Measurements from ENCODE around the gene TMEM273. TPM values are rescaled to one million over a fixed set of nuclear protein-coding genes. Genes with fewer than 3 reads are reported as not detected.

The TMEM273 gene
- total RNA-seq, 6 experiments from 2014 or later = 0.86 to 5.3 (median 2.3) TPM

GRCh38 chr10:49174261-49174925 lies 13.8 kb downstream of the TMEM273 start:
- ATAC-seq = no peak
- no peak for DNase-seq
- WGBS (ENCODE audit: insufficient coverage, low coverage, low lambda C conversion rate, missing lambda C conversion rate) = 52% methylated on average over 7 of the region's 15 CpGs

GRCh38 chr10:49173853-49174252 lies 14.3 kb downstream of the TMEM273 start:
- Histone ChIP-seq H3K27me3 (no peaks in the 10 kb centered on the region), H3K36me3 (no peaks in the 10 kb centered on the region), H3K4me3 (no peak overlapping the region), H3K4me1 (peaks cover 0 to 10% (median 0%) of the 10 kb centered on the region in 4 donors), H3K27ac (no peak overlapping the region), H3K9me3 (no peaks in the 10 kb centered on the region)
- no peak for DNase-seq
- TF ChIP-seq CTCF (IDR thresholded peaks at IDR 0.05) = no peak
- ATAC-seq = no peak
- 20% methylated on average over 1 of the region's 4 CpGs for WGBS (ENCODE audit: insufficient coverage, low coverage, low lambda C conversion rate, missing lambda C conversion rate)
- intact Hi-C loops (cut with DNase I) = no loop called here

More at GRCh38 chr10:49174261-49174925, 13.8 kb downstream of the TMEM273 start:
- H3K9me3 ChIP-seq = no peaks in the 10 kb centered on the region
- peaks cover 0 to 10% (median 0%) of the 10 kb centered on the region in 4 donors for H3K4me1 ChIP-seq
- no peaks in the 10 kb centered on the region for H3K36me3 ChIP-seq
- intact Hi-C loops (cut with DNase I) = no loop called here
- no peak overlapping the region for H3K4me3 ChIP-seq
- TF ChIP-seq POLR2A (IDR thresholded peaks at IDR 0.05) (no peak), CTCF (IDR thresholded peaks at IDR 0.05) (no peak)
- no peak overlapping the region for H3K27ac ChIP-seq
- H3K27me3 ChIP-seq = no peaks in the 10 kb centered on the region

- H3K36me3 ChIP-seq = no peaks in the 10 kb centered on the region
- 76% methylated on average over 10 of the region's 11 CpGs for WGBS (ENCODE audit: insufficient coverage, low coverage, low lambda C conversion rate, missing lambda C conversion rate)
- no peak overlapping the region for H3K27ac ChIP-seq
- intact Hi-C loops (cut with DNase I) = no loop called here
- no peaks in the 10 kb centered on the region for H3K27me3 ChIP-seq
- TF ChIP-seq CTCF (IDR thresholded peaks at IDR 0.05) (no peak), POLR2A (IDR thresholded peaks at IDR 0.05) (no peak)
- peaks cover 0 to 10% (median 0%) of the 10 kb centered on the region in 4 donors for H3K4me1 ChIP-seq
- ATAC-seq = no peak
- H3K9me3 ChIP-seq = no peaks in the 10 kb centered on the region
- no peak overlapping the region for H3K4me3 ChIP-seq
- no peak for DNase-seq
Observed at GRCh38 chr10:49173201-49173772, 14.9 kb downstream of the TMEM273 start.

GRCh38 chr10:49172777-49173132 lies 15.4 kb downstream of the TMEM273 start:
- DNase-seq = no peak
- H3K27ac ChIP-seq = no peak overlapping the region
- WGBS (ENCODE audit: insufficient coverage, low coverage, low lambda C conversion rate, missing lambda C conversion rate) = 58% methylated on average over 2 of the region's 3 CpGs

More at GRCh38 chr10:49172777-49173132, 15.4 kb downstream of the TMEM273 start:
- Histone ChIP-seq H3K27me3 (no peaks in the 10 kb centered on the region), H3K9me3 (no peaks in the 10 kb centered on the region), H3K4me1 (peaks cover 0 to 7% (median 0%) of the 10 kb centered on the region in 4 donors), H3K4me3 (no peak overlapping the region), H3K36me3 (no peaks in the 10 kb centered on the region)
- TF ChIP-seq POLR2A (IDR thresholded peaks at IDR 0.05) (no peak), CTCF (IDR thresholded peaks at IDR 0.05) (no peak)
- intact Hi-C loops (cut with DNase I) = no loop called here
- ATAC-seq = no peak
